Nephron progenitor cell (in vitro differentiated cells): ENCODE data around the gene NR4A2.

Experiments used
- DNase-seq: peaks from one replicate; pipeline ENCODE4 v3.0.0; 2021
- H3K27ac Mint-ChIP-seq: 2 replicates; pipeline ENCODE4 v1.8.0; 2021; ENCODE audit warnings: mild to moderate bottlenecking, moderate library complexity, mixed read lengths
- H3K27me3 Mint-ChIP-seq: 2 replicates; pipeline ENCODE4 v1.8.0; 2021; ENCODE audit warnings: mild to moderate bottlenecking, low read depth, mixed read lengths; ENCODE audit not compliant: poor library complexity
- H3K36me3 Mint-ChIP-seq: 2 replicates; pipeline ENCODE4 v1.8.0; 2021; ENCODE audit warnings: low read depth, mixed read lengths
- H3K4me1 Mint-ChIP-seq: 2 replicates; pipeline ENCODE4 v1.8.0; 2021; ENCODE audit warnings: mixed read lengths
- H3K4me3 Mint-ChIP-seq: 2 replicates; pipeline ENCODE4 v1.8.0; 2021; ENCODE audit warnings: mild to moderate bottlenecking, moderate library complexity, mixed read lengths
- H3K9me3 Mint-ChIP-seq: 2 replicates; pipeline ENCODE4 v1.8.0; 2021; ENCODE audit warnings: mild to moderate bottlenecking, moderate library complexity, mixed read lengths
- CTCF ChIP-seq: fragments of 200-600 bp; sonication (generic); IDR thresholded peaks from 2 replicates; pipeline ENCODE4 v1.5.0; 2021; ENCODE audit warnings: antibody characterized with exemption

Gene NR4A2

GRCh38 chr2:156322051-156322685 lies 10.4 kb downstream of the NR4A2 start:
- peaks cover 97% of the 10 kb centered on the region for H3K27me3 Mint-ChIP-seq
- H3K4me1 Mint-ChIP-seq, result peaks cover 16% of the 10 kb centered on the region
- DNase-seq, result no peak
- H3K9me3 Mint-ChIP-seq, result peaks cover 20% of the 10 kb centered on the region
- no peak overlapping the region for H3K27ac Mint-ChIP-seq
- TF ChIP-seq CTCF, result no peak
- peak overlapping the region; percentile 67 for H3K4me3 Mint-ChIP-seq
- no peaks in the 10 kb centered on the region for H3K36me3 Mint-ChIP-seq

- H3K4me3 Mint-ChIP-seq, result peak overlapping the region; percentile 72
- peaks cover 16% of the 10 kb centered on the region for H3K4me1 Mint-ChIP-seq
- H3K27ac Mint-ChIP-seq, result no peak overlapping the region
- TF ChIP-seq CTCF, result no peak
- no peak for DNase-seq
- peaks cover 20% of the 10 kb centered on the region for H3K9me3 Mint-ChIP-seq
- no peaks in the 10 kb centered on the region for H3K36me3 Mint-ChIP-seq
- H3K27me3 Mint-ChIP-seq, result peaks cover 92% of the 10 kb centered on the region
These were observed 11.1 kb downstream of the NR4A2 start for GRCh38 chr2:156321243-156321904.

- Mint-ChIP-seq H3K36me3 (no peaks in the 10 kb centered on the region), H3K4me3 (peak overlapping the region; percentile 72), H3K27ac (no peak overlapping the region), H3K27me3 (peaks cover 85% of the 10 kb centered on the region), H3K9me3 (peaks cover 20% of the 10 kb centered on the region), H3K4me1 (peaks cover 16% of the 10 kb centered on the region)
- DNase-seq, result no peak
- no peak for TF ChIP-seq CTCF
These were observed 11.9 kb downstream of the NR4A2 start for GRCh38 chr2:156320486-156321098.

- Mint-ChIP-seq H3K36me3 (no peaks in the 10 kb centered on the region), H3K27ac (no peak overlapping the region), H3K4me3 (peak overlapping the region; percentile 72), H3K9me3 (peaks cover 20% of the 10 kb centered on the region), H3K27me3 (peaks cover 78% of the 10 kb centered on the region), H3K4me1 (peaks cover 17% of the 10 kb centered on the region)
- no peak for DNase-seq
- TF ChIP-seq CTCF, result no peak
These were observed 12.6 kb downstream of the NR4A2 start for GRCh38 chr2:156319811-156320485.

- no peak for TF ChIP-seq CTCF
- Mint-ChIP-seq H3K9me3 (peaks cover 15% of the 10 kb centered on the region), H3K4me1 (peaks cover 18% of the 10 kb centered on the region), H3K27ac (no peak overlapping the region), H3K27me3 (peaks cover 55% of the 10 kb centered on the region), H3K4me3 (no peak overlapping the region), H3K36me3 (no peaks in the 10 kb centered on the region)
- no peak for DNase-seq
These were observed 14.9 kb downstream of the NR4A2 start for GRCh38 chr2:156317631-156318030.
